ENCODE results near the gene CTAGE8.
"Not testable (repeated sequence)": the region's sequence is repeated elsewhere in the genome, so short reads cannot be mapped to it uniquely, and the experiment has no call there.

Gene CTAGE8

DNA sequence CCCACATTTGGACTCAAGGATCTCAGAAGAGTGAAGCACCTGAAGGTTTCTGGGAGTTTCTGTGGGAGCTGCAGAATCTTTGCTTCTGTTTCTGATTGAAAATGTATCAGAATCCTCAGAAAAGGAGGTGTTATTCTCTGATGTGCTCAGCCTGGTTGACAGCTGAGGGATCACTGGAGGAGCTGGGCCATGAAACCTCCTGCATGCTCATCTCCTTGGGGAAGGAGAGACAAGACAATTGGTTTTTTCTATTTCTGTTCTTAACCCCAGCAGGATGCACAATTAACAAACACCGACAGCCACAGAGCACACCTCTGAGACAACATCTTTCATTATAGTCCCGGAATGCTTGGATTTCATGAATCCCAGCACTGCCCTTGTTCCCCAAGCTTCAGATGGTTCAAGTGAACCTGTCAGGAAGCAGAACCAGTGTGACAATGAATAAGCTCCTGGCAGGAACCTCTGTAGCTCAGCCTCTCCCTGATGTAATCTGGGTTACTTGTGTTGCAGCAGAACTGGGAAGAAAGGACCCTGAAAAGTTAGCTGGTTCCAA lies 30.5 kb downstream of the CTAGE8 start:
- H3K36me3 Mint-ChIP-seq (ENCODE audit: low read depth); DNase-seq; H3K27ac Mint-ChIP-seq; H3K27me3 Mint-ChIP-seq (ENCODE audit: low read depth, poor library complexity); H3K4me1 Mint-ChIP-seq; H3K9me3 Mint-ChIP-seq; H3K4me3 Mint-ChIP-seq: not testable (repeated sequence)

- not testable (repeated sequence) for DNase-seq; H3K4me3 Mint-ChIP-seq; H3K4me1 Mint-ChIP-seq; H3K27me3 Mint-ChIP-seq (ENCODE audit: low read depth, poor library complexity); H3K36me3 Mint-ChIP-seq (ENCODE audit: low read depth); H3K9me3 Mint-ChIP-seq; H3K27ac Mint-ChIP-seq
These were observed 36.0 kb downstream of the CTAGE8 start for GRCh38 chr7:144233039-144233438.

DNA sequence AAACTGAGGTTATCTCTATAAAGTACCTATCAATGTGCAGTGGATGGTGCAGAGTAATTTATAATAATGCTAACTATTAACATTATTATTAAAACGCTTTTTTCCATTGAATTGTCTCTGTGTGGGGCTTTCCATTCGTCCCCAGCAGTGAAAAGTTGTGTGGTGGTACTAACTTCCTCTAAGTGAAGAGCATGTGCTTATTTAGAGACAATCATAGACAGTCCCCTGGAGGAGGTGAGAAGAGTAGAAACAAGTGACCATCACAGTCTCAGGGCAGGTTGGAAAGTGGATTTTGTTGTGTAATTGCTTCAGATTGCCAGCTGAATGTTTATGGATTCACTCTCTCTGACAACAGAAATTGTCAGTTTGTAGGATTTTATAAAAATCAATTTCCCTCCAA lies 38.1 kb downstream of the CTAGE8 start:
- H3K36me3 Mint-ChIP-seq (ENCODE audit: low read depth); H3K4me1 Mint-ChIP-seq; H3K27me3 Mint-ChIP-seq (ENCODE audit: low read depth, poor library complexity); DNase-seq; H3K27ac Mint-ChIP-seq; H3K9me3 Mint-ChIP-seq; H3K4me3 Mint-ChIP-seq: not testable (repeated sequence)

GRCh38 chr7:144228810-144229209 lies 40.3 kb downstream of the CTAGE8 start:
- H3K27me3 Mint-ChIP-seq (ENCODE audit: low read depth, poor library complexity); H3K4me3 Mint-ChIP-seq; H3K9me3 Mint-ChIP-seq; H3K4me1 Mint-ChIP-seq; DNase-seq; H3K36me3 Mint-ChIP-seq (ENCODE audit: low read depth); H3K27ac Mint-ChIP-seq: not testable (repeated sequence)

- not testable (repeated sequence) for H3K36me3 Mint-ChIP-seq (ENCODE audit: low read depth); DNase-seq; H3K27me3 Mint-ChIP-seq (ENCODE audit: low read depth, poor library complexity); H3K27ac Mint-ChIP-seq; H3K4me1 Mint-ChIP-seq; H3K9me3 Mint-ChIP-seq; H3K4me3 Mint-ChIP-seq
These were observed 42.2 kb downstream of the CTAGE8 start for GRCh38 chr7:144226866-144227265.

GRCh38 chr7:144223675-144224074 lies 45.4 kb downstream of the CTAGE8 start:
- H3K27ac Mint-ChIP-seq; H3K36me3 Mint-ChIP-seq (ENCODE audit: low read depth); H3K27me3 Mint-ChIP-seq (ENCODE audit: low read depth, poor library complexity); H3K9me3 Mint-ChIP-seq; DNase-seq; H3K4me1 Mint-ChIP-seq; H3K4me3 Mint-ChIP-seq: not testable (repeated sequence)

DNA sequence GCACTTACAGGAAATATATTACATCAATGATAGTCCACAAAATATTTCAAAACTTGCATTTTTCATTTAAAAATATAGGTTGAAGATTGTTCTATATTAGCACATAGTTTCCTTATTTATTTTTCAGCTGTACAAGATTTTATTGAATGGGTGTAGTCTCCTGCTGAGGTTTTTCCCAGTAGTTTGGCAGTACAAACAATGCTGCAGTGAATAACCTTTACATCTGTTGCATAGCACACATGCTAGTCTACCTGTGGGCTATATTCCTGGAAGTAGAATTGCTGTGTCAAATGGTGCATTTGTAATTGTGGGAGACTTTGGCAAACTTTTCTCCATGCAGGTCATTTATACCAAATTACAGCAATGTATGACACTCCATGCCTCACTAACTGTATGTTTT lies 48.6 kb downstream of the CTAGE8 start:
- not testable (repeated sequence) for H3K4me3 Mint-ChIP-seq; DNase-seq; H3K36me3 Mint-ChIP-seq (ENCODE audit: low read depth); H3K27ac Mint-ChIP-seq; H3K27me3 Mint-ChIP-seq (ENCODE audit: low read depth, poor library complexity); H3K4me1 Mint-ChIP-seq; H3K9me3 Mint-ChIP-seq

- H3K4me1 Mint-ChIP-seq; H3K27ac Mint-ChIP-seq; H3K27me3 Mint-ChIP-seq (ENCODE audit: low read depth, poor library complexity); H3K4me3 Mint-ChIP-seq; DNase-seq; H3K36me3 Mint-ChIP-seq (ENCODE audit: low read depth); H3K9me3 Mint-ChIP-seq: not testable (repeated sequence)
These were observed 49.9 kb downstream of the CTAGE8 start for GRCh38 chr7:144219149-144219548.

DNA sequence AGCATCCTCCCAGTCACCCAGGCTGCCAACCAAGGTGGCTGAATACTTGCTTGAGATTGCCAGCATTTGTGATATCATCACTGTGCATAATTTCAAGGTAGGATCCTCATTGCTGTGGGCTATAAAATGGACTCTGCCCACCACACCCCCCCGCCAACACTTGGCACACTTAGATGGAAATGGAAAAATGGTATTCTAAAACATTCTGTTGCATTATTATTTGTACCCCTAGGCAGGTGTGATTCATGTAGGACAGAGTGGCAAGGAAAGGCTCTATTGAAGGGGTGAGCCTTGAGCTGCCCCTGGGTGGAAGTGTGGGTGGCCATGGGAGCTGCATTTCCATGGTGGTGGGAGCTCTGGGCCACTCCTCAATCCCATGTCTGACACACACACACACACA lies 50.5 kb downstream of the CTAGE8 start:
- not testable (repeated sequence) for H3K4me1 Mint-ChIP-seq; H3K27ac Mint-ChIP-seq; H3K4me3 Mint-ChIP-seq; H3K9me3 Mint-ChIP-seq; H3K36me3 Mint-ChIP-seq (ENCODE audit: low read depth); DNase-seq; H3K27me3 Mint-ChIP-seq (ENCODE audit: low read depth, poor library complexity)

DNA sequence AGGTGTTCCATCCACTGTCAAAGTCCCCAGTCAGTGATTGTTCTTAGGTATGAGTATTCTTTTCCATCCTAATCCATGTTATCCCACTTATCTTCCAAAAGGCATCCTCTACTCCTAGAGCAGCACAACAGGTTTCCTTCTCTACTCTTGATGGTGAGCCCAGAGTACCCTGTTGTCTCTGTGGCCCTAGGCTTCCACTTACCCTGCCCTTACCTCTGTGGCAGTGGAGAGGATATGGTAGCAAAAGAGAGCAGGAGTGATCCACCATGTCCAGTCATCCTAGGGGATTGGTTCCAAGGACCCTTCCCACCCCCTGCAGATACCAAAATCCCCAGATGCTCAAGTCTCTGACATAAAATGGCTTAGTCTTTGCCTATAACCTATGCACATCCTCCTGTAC lies 51.9 kb downstream of the CTAGE8 start:
- H3K27ac Mint-ChIP-seq; H3K9me3 Mint-ChIP-seq; H3K4me3 Mint-ChIP-seq; DNase-seq; H3K36me3 Mint-ChIP-seq (ENCODE audit: low read depth); H3K27me3 Mint-ChIP-seq (ENCODE audit: low read depth, poor library complexity); H3K4me1 Mint-ChIP-seq: not testable (repeated sequence)

All from nephron progenitor cell (in vitro differentiated cells).